Measurements from ENCODE around the gene COLEC12.

COLEC12 gene

GRCh38 chr18:457521-458412 lies 42.7 kb downstream of the COLEC12 start:
- H3K4me3 ChIP-seq (ENCODE audit: low read length in 2 of 2), result peak overlapping the region in 1 of 2 donors; percentile 64
- peaks cover 26% of the 10 kb centered on the region for H3K4me1 ChIP-seq (ENCODE audit: control insufficient read depth, insufficient read depth, low read length)
- no peaks in the 10 kb centered on the region for H3K27me3 ChIP-seq (ENCODE audit: control insufficient read depth in 1 of 2, insufficient read depth in 2 of 2, low read length in 2 of 2)
- peak overlapping the region in 1 of 2 donors; percentile 51 for H3K9ac ChIP-seq (ENCODE audit: low read length in 2 of 2)
- no peaks in the 10 kb centered on the region for H3K36me3 ChIP-seq (ENCODE audit: control insufficient read depth in 2 of 2, insufficient read depth in 2 of 2, low read length in 2 of 2)
- H3K27ac ChIP-seq (ENCODE audit: low read length), result peak overlapping the region; percentile 77
- H3K9me3 ChIP-seq (ENCODE audit: control insufficient read depth in 2 of 2, low read length in 2 of 2), result no peaks in the 10 kb centered on the region

GRCh38 chr18:457140-457519 lies 43.4 kb downstream of the COLEC12 start:
- H3K4me3 ChIP-seq (ENCODE audit: low read length in 2 of 2), result peak overlapping the region; percentile 51 to 64
- no peaks in the 10 kb centered on the region for H3K9me3 ChIP-seq (ENCODE audit: control insufficient read depth in 2 of 2, low read length in 2 of 2)

GRCh38 chr18:456361-457139 lies 44.0 kb downstream of the COLEC12 start:
- H3K9me3 ChIP-seq (ENCODE audit: control insufficient read depth in 2 of 2, low read length in 2 of 2), result no peaks in the 10 kb centered on the region
- H3K9ac ChIP-seq (ENCODE audit: low read length in 2 of 2), result peak overlapping the region; percentile 39 to 51
- H3K4me3 ChIP-seq (ENCODE audit: low read length in 2 of 2), result peak overlapping the region; percentile 51 to 64
- no peaks in the 10 kb centered on the region for H3K27me3 ChIP-seq (ENCODE audit: control insufficient read depth in 1 of 2, insufficient read depth in 2 of 2, low read length in 2 of 2)
- H3K36me3 ChIP-seq (ENCODE audit: control insufficient read depth in 2 of 2, insufficient read depth in 2 of 2, low read length in 2 of 2), result no peaks in the 10 kb centered on the region
- H3K4me1 ChIP-seq (ENCODE audit: control insufficient read depth, insufficient read depth, low read length), result peaks cover 26% of the 10 kb centered on the region
- peak overlapping the region; percentile 77 for H3K27ac ChIP-seq (ENCODE audit: low read length)

More at GRCh38 chr18:457140-457519, 43.4 kb downstream of the COLEC12 start:
- no peaks in the 10 kb centered on the region for H3K27me3 ChIP-seq (ENCODE audit: control insufficient read depth in 1 of 2, insufficient read depth in 2 of 2, low read length in 2 of 2)
- H3K27ac ChIP-seq (ENCODE audit: low read length), result peak overlapping the region; percentile 77
- H3K4me1 ChIP-seq (ENCODE audit: control insufficient read depth, insufficient read depth, low read length), result peaks cover 26% of the 10 kb centered on the region
- no peaks in the 10 kb centered on the region for H3K36me3 ChIP-seq (ENCODE audit: control insufficient read depth in 2 of 2, insufficient read depth in 2 of 2, low read length in 2 of 2)
- H3K9ac ChIP-seq (ENCODE audit: low read length in 2 of 2), result peak overlapping the region; percentile 39 to 51

- Histone ChIP-seq H3K9me3 (ENCODE audit: control insufficient read depth in 2 of 2, low read length in 2 of 2) (peaks cover 5 to 7% of the 10 kb centered on the region in 2 donors), H3K4me3 (ENCODE audit: low read length in 2 of 2) (no peak overlapping the region), H3K4me1 (ENCODE audit: control insufficient read depth, insufficient read depth, low read length) (peaks cover 24% of the 10 kb centered on the region), H3K27me3 (ENCODE audit: control insufficient read depth in 1 of 2, insufficient read depth in 2 of 2, low read length in 2 of 2) (no peaks in the 10 kb centered on the region), H3K36me3 (ENCODE audit: control insufficient read depth in 2 of 2, insufficient read depth in 2 of 2, low read length in 2 of 2) (no peaks in the 10 kb centered on the region), H3K9ac (ENCODE audit: low read length in 2 of 2) (no peak overlapping the region), H3K27ac (ENCODE audit: low read length) (no peak overlapping the region)
Measured at GRCh38 chr18:453400-453799, 47.1 kb downstream of the COLEC12 start.

GRCh38 chr18:452816-453215 lies 47.7 kb downstream of the COLEC12 start:
- Histone ChIP-seq H3K27me3 (ENCODE audit: control insufficient read depth in 1 of 2, insufficient read depth in 2 of 2, low read length in 2 of 2) (no peaks in the 10 kb centered on the region), H3K9me3 (ENCODE audit: control insufficient read depth in 2 of 2, low read length in 2 of 2) (peaks cover 5 to 7% of the 10 kb centered on the region in 2 donors), H3K4me1 (ENCODE audit: control insufficient read depth, insufficient read depth, low read length) (peaks cover 19% of the 10 kb centered on the region), H3K36me3 (ENCODE audit: control insufficient read depth in 2 of 2, insufficient read depth in 2 of 2, low read length in 2 of 2) (no peaks in the 10 kb centered on the region), H3K4me3 (ENCODE audit: low read length in 2 of 2) (no peak overlapping the region), H3K9ac (ENCODE audit: low read length in 2 of 2) (no peak overlapping the region), H3K27ac (ENCODE audit: low read length) (no peak overlapping the region)

- Histone ChIP-seq H3K4me1 (ENCODE audit: control insufficient read depth, insufficient read depth, low read length) (no peaks in the 10 kb centered on the region), H3K27ac (ENCODE audit: low read length) (no peak overlapping the region), H3K36me3 (ENCODE audit: control insufficient read depth in 2 of 2, insufficient read depth in 2 of 2, low read length in 2 of 2) (no peaks in the 10 kb centered on the region), H3K9me3 (ENCODE audit: control insufficient read depth in 2 of 2, low read length in 2 of 2) (peaks cover 5 to 7% of the 10 kb centered on the region in 2 donors), H3K9ac (ENCODE audit: low read length in 2 of 2) (no peak overlapping the region), H3K27me3 (ENCODE audit: control insufficient read depth in 1 of 2, insufficient read depth in 2 of 2, low read length in 2 of 2) (no peaks in the 10 kb centered on the region), H3K4me3 (ENCODE audit: low read length in 2 of 2) (no peak overlapping the region)
Measured at GRCh38 chr18:449374-449773, 51.1 kb downstream of the COLEC12 start.

- no peaks in the 10 kb centered on the region for H3K27me3 ChIP-seq (ENCODE audit: control insufficient read depth in 1 of 2, insufficient read depth in 2 of 2, low read length in 2 of 2)
- H3K9me3 ChIP-seq (ENCODE audit: control insufficient read depth in 2 of 2, low read length in 2 of 2), result peaks cover 5 to 7% of the 10 kb centered on the region in 2 donors
- no peak overlapping the region for H3K9ac ChIP-seq (ENCODE audit: low read length in 2 of 2)
- no peaks in the 10 kb centered on the region for H3K4me1 ChIP-seq (ENCODE audit: control insufficient read depth, insufficient read depth, low read length)
- no peak overlapping the region for H3K4me3 ChIP-seq (ENCODE audit: low read length in 2 of 2)
- H3K36me3 ChIP-seq (ENCODE audit: control insufficient read depth in 2 of 2, insufficient read depth in 2 of 2, low read length in 2 of 2), result no peaks in the 10 kb centered on the region
- H3K27ac ChIP-seq (ENCODE audit: low read length), result no peak overlapping the region
Measured at GRCh38 chr18:448116-448790, 52.2 kb downstream of the COLEC12 start.

GRCh38 chr18:446941-447560 lies 53.5 kb downstream of the COLEC12 start:
- no peaks in the 10 kb centered on the region for H3K27me3 ChIP-seq (ENCODE audit: control insufficient read depth in 1 of 2, insufficient read depth in 2 of 2, low read length in 2 of 2)
- no peak overlapping the region for H3K27ac ChIP-seq (ENCODE audit: low read length)

GRCh38 chr18:445055-445454 lies 55.4 kb downstream of the COLEC12 start:
- Histone ChIP-seq H3K9me3 (ENCODE audit: control insufficient read depth in 2 of 2, low read length in 2 of 2) (no peaks in the 10 kb centered on the region), H3K36me3 (ENCODE audit: control insufficient read depth in 2 of 2, insufficient read depth in 2 of 2, low read length in 2 of 2) (no peaks in the 10 kb centered on the region), H3K9ac (ENCODE audit: low read length in 2 of 2) (no peak overlapping the region), H3K27ac (ENCODE audit: low read length) (no peak overlapping the region), H3K4me3 (ENCODE audit: low read length in 2 of 2) (no peak overlapping the region), H3K4me1 (ENCODE audit: control insufficient read depth, insufficient read depth, low read length) (no peaks in the 10 kb centered on the region), H3K27me3 (ENCODE audit: control insufficient read depth in 1 of 2, insufficient read depth in 2 of 2, low read length in 2 of 2) (no peaks in the 10 kb centered on the region)

More at GRCh38 chr18:446941-447560, 53.5 kb downstream of the COLEC12 start:
- no peaks in the 10 kb centered on the region for H3K36me3 ChIP-seq (ENCODE audit: control insufficient read depth in 2 of 2, insufficient read depth in 2 of 2, low read length in 2 of 2)
- H3K4me3 ChIP-seq (ENCODE audit: low read length in 2 of 2), result no peak overlapping the region
- H3K9ac ChIP-seq (ENCODE audit: low read length in 2 of 2), result no peak overlapping the region
- peaks cover 5 to 7% of the 10 kb centered on the region in 2 donors for H3K9me3 ChIP-seq (ENCODE audit: control insufficient read depth in 2 of 2, low read length in 2 of 2)
- H3K4me1 ChIP-seq (ENCODE audit: control insufficient read depth, insufficient read depth, low read length), result no peaks in the 10 kb centered on the region

- Histone ChIP-seq H3K4me3 (ENCODE audit: low read length in 2 of 2) (no peak overlapping the region), H3K27ac (ENCODE audit: low read length) (no peak overlapping the region), H3K9ac (ENCODE audit: low read length in 2 of 2) (no peak overlapping the region), H3K4me1 (ENCODE audit: control insufficient read depth, insufficient read depth, low read length) (no peaks in the 10 kb centered on the region), H3K27me3 (ENCODE audit: control insufficient read depth in 1 of 2, insufficient read depth in 2 of 2, low read length in 2 of 2) (no peaks in the 10 kb centered on the region), H3K36me3 (ENCODE audit: control insufficient read depth in 2 of 2, insufficient read depth in 2 of 2, low read length in 2 of 2) (no peaks in the 10 kb centered on the region), H3K9me3 (ENCODE audit: control insufficient read depth in 2 of 2, low read length in 2 of 2) (no peaks in the 10 kb centered on the region)
Measured at GRCh38 chr18:438571-438970, 61.9 kb downstream of the COLEC12 start.
